Smooth muscle cell (in vitro differentiated cells): ENCODE measurements around the gene CGB1. TPM values are rescaled to one million over a fixed set of nuclear protein-coding genes. Genes with fewer than 3 reads are reported as not detected.
"Not testable (repeated sequence)": the region's sequence is repeated elsewhere in the genome, so short reads cannot be mapped to it uniquely, and the experiment has no call there.

ENCODE experiments used
- DNase-seq: peaks from one replicate; lab custom pipeline; 2025; ENCODE audit not compliant: unreplicated experiment; lab: John Stamatoyannopoulos, UW
- H2AFZ ChIP-seq: fragments of 200-600 bp; sonication (generic); 2 replicates; pipeline ENCODE4 v1.6.0; 2016; ENCODE audit warnings: antibody characterized with exemption, low read depth, mild to moderate bottlenecking
- H3F3A ChIP-seq: fragments of 200-600 bp; sonication (generic); 2 replicates; pipeline ENCODE4 v1.6.0; 2017; ENCODE audit warnings: antibody characterized with exemption, low read depth
- H3K27ac ChIP-seq: fragments of 200-600 bp; sonication (generic); 2 replicates; pipeline ENCODE4 v1.5.1; 2016; ENCODE audit warnings: low read depth, mild to moderate bottlenecking
- H3K27me3 ChIP-seq: fragments of 200-600 bp; sonication (generic); 2 replicates; pipeline ENCODE4 v1.6.1; 2016; ENCODE audit warnings: low read depth, mild to moderate bottlenecking
- H3K36me3 ChIP-seq: fragments of 200-600 bp; sonication (generic); 2 replicates; pipeline ENCODE4 v1.5.1; 2016; ENCODE audit warnings: low read depth
- H3K4me1 ChIP-seq: fragments of 200-600 bp; sonication (generic); 2 replicates; pipeline ENCODE4 v1.5.1; 2016; ENCODE audit warnings: low read depth
- H3K4me2 ChIP-seq: fragments of 200-600 bp; sonication (generic); 2 replicates; pipeline ENCODE4 v1.6.0; 2016; ENCODE audit warnings: mild to moderate bottlenecking
- H3K4me3 ChIP-seq: fragments of 200-600 bp; sonication (generic); 2 replicates; pipeline ENCODE4 v1.5.1; 2016; ENCODE audit warnings: mild to moderate bottlenecking
- H3K79me2 ChIP-seq: fragments of 200-600 bp; sonication (generic); 2 replicates; pipeline ENCODE4 v1.6.0; 2016; ENCODE audit warnings: low read depth, mild to moderate bottlenecking
- H3K9ac ChIP-seq: fragments of 200-600 bp; sonication (generic); 2 replicates; pipeline ENCODE4 v1.6.0; 2016; ENCODE audit warnings: low read depth
- H3K9me3 ChIP-seq: fragments of 200-600 bp; sonication (generic); replicated peaks from 2 replicates; pipeline ENCODE4 v1.5.1; 2016; ENCODE audit warnings: low read depth
- H4K20me1 ChIP-seq: fragments of 200-600 bp; sonication (generic); 2 replicates; pipeline ENCODE4 v1.6.0; 2016; ENCODE audit warnings: low read depth
- CTCF ChIP-seq: fragments of 200-600 bp; sonication (generic); IDR thresholded peaks from 2 replicates; pipeline ENCODE4 v1.5.1; 2017; ENCODE audit warnings: borderline replicate concordance, mild to moderate bottlenecking, antibody characterized with exemption; ENCODE audit not compliant: insufficient read depth, poor library complexity, severe bottlenecking
- WGBS: methylation state at CpG from one replicate; pipeline ENCODE4 v1.1.7; 2016; ENCODE audit warnings: low lambda C conversion rate; 5-methylcytosine and 5-hydroxymethylcytosine counted together
- polyA plus RNA-seq: library from polyadenylated mRNA; unstranded; fragments of >200 nt; fragmentation: Nextera tagmentation; extraction: Ambion mirVana; gene quantifications from 2 replicates; pipeline ENCODE4 v1.2.1, GENCODE V29; 2016
- total RNA-seq: library from RNA; depleted of rRNA; stranded (reverse); fragments of >200 nt; gene quantifications from 2 replicates; pipeline ENCODE4 v1.2.3, GENCODE V29; 2014

Gene CGB1
- total and polyA plus RNA-seq, 2 experiments from 2014 or later, result not detected

DNA sequence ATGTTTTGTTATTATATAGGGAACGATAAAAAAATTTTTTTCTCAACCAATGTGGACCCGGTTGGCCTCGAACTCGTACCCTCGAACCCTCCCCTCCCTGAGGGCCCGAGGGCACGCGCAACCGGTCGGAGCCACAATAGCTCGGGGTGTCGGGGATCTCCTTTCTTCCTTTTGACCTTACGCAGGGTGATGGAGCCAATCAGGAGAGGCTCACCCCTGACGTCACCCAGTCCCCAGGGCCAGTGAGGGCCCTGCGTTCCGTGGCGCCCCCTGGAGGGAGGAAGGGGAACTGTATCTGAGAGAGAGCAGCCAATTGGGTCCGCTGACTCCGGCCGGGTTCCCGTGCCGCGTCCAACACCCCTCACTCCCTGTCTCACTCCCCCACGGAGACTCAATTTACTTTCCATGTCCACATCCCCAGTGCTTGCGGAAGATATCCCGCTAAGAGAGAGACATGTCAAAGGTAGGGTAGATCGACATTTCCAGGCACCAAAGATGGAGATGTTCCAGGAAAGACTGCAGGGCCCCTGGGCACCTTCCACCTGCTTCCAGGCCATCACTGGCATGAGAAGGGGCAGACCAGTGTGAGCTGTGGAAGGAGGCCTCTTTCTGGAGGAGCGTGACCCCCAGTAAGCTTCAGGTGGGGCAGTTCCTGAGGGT is 4.9 kb downstream of the CGB1 start, which contains the start of gene CGB2:
Gene CGB2 (plus strand): TSS at position 249 of the 660 bp plus-strand sequence. CDS start 206 bp downstream, at position 455.
- H3K4me1 ChIP-seq, H2AFZ ChIP-seq, H3K4me2 ChIP-seq, H4K20me1 ChIP-seq, H3K9me3 ChIP-seq, DNase-seq, H3K9ac ChIP-seq, H3K27me3 ChIP-seq, H3K79me2 ChIP-seq, H3K27ac ChIP-seq, H3F3A ChIP-seq, H3K4me3 ChIP-seq, H3K36me3 ChIP-seq: not testable (repeated sequence)
- TF ChIP-seq CTCF, result peak; percentile 52
- WGBS, result 49% methylated on average over 28 of the region's 28 CpGs

- H3K4me2 ChIP-seq, H3K79me2 ChIP-seq, H2AFZ ChIP-seq, DNase-seq, H3K4me1 ChIP-seq, H3F3A ChIP-seq, H4K20me1 ChIP-seq, H3K36me3 ChIP-seq, H3K27me3 ChIP-seq, H3K9me3 ChIP-seq, H3K27ac ChIP-seq, H3K4me3 ChIP-seq, H3K9ac ChIP-seq: not testable (repeated sequence)
- 87% methylated on average over 6 of the region's 8 CpGs for WGBS
Measured at GRCh38 chr19:49030323-49030722, 6.4 kb downstream of the CGB1 start.

DNA sequence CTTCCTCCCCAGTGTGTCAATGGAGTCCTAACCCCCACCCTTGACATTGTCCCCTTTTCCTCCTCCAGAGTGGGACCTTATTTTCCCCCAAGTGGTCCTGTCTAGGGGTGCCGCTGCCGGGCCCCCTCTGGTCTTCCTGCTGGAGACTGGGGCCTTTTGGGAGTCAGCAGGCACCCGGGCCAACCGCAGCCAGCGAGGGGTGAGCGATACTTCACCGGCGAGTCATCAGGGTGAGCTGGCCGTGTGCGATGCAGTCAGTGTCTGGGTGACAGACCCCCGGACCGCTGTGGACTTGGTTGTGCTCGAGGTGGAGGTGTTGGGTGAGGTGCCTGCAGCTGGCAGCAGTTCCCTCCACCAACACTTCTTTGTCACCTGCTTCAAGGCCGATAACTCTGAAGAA is 6.9 kb downstream of the CGB1 start:
- not testable (repeated sequence) for H3K79me2 ChIP-seq, H3K4me1 ChIP-seq, DNase-seq, H3F3A ChIP-seq, H2AFZ ChIP-seq, H3K27me3 ChIP-seq, H3K4me2 ChIP-seq, H3K36me3 ChIP-seq, H3K4me3 ChIP-seq, H4K20me1 ChIP-seq, H3K9me3 ChIP-seq
- Histone ChIP-seq H3K27ac (peak overlapping the region; percentile 63), H3K9ac (peak overlapping the region; percentile 54)
- WGBS, result 47% methylated on average over 14 of the region's 14 CpGs

GRCh38 chr19:49028686-49029085 is 8.0 kb downstream of the CGB1 start:
- 98% methylated on average over 3 of the region's 9 CpGs for WGBS
- not testable (repeated sequence) for H3K4me2 ChIP-seq, H3F3A ChIP-seq

GRCh38 chr19:49025599-49025998 is 11.1 kb downstream of the CGB1 start:
- peak overlapping the region; percentile 11 for H3K27ac ChIP-seq
- not testable (repeated sequence) for H2AFZ ChIP-seq, H3K36me3 ChIP-seq, H3K27me3 ChIP-seq, H3K4me1 ChIP-seq, H3K9me3 ChIP-seq, H3K9ac ChIP-seq, H3F3A ChIP-seq, H3K79me2 ChIP-seq, DNase-seq, H3K4me2 ChIP-seq, H3K4me3 ChIP-seq, H4K20me1 ChIP-seq
- 29% methylated on average over 10 of the region's 23 CpGs for WGBS

More at GRCh38 chr19:49028686-49029085, 8.0 kb downstream of the CGB1 start:
- H3K36me3 ChIP-seq, H2AFZ ChIP-seq, H3K27me3 ChIP-seq, H3K4me3 ChIP-seq, H3K4me1 ChIP-seq, H3K79me2 ChIP-seq, H3K9ac ChIP-seq, H4K20me1 ChIP-seq, H3K9me3 ChIP-seq, DNase-seq, H3K27ac ChIP-seq: not testable (repeated sequence)

GRCh38 chr19:49025088-49025487 is 11.6 kb downstream of the CGB1 start:
- not testable (repeated sequence) for H2AFZ ChIP-seq, H3K27ac ChIP-seq, H4K20me1 ChIP-seq, H3K36me3 ChIP-seq, H3K4me3 ChIP-seq, H3F3A ChIP-seq, H3K4me2 ChIP-seq, H3K9me3 ChIP-seq, H3K79me2 ChIP-seq, H3K27me3 ChIP-seq, H3K4me1 ChIP-seq, H3K9ac ChIP-seq, DNase-seq
- WGBS, result 93% methylated on average over 4 of the region's 6 CpGs

- not testable (repeated sequence) for DNase-seq, H4K20me1 ChIP-seq, H3K9me3 ChIP-seq, H3K4me1 ChIP-seq, H3K36me3 ChIP-seq, H3K79me2 ChIP-seq, H3F3A ChIP-seq, H3K9ac ChIP-seq, H2AFZ ChIP-seq, H3K27me3 ChIP-seq, H3K4me3 ChIP-seq, H3K4me2 ChIP-seq, H3K27ac ChIP-seq
- WGBS, result 79% methylated on average over 15 of the region's 15 CpGs
Measured at GRCh38 chr19:49024233-49024632, 12.5 kb downstream of the CGB1 start, which contains the start of gene CGB3. Gene CGB3, minus strand, starts transcription at chr19:49024333. Its CDS starts 362 bp downstream, at chr19:49023971.
